Neuronal stem cell (in vitro differentiated cells): ENCODE data around the gene FBXL13.

Experiments
- DNase-seq: peaks from one replicate; pipeline ENCODE4 v3.0.0-alpha.2; 2013; ENCODE audit warnings: low spot score
- H2AFZ ChIP-seq: one replicate; pipeline ENCODE4 v1.6.1; 2013; ENCODE audit warnings: mild to moderate bottlenecking, low read length, inconsistent platforms
- H2AK5ac ChIP-seq: 2 replicates; pipeline ENCODE4 v1.6.1; 2013; ENCODE audit warnings: low read depth, mild to moderate bottlenecking, inconsistent platforms, low read length, moderate library complexity, mixed read lengths
- H2BK120ac ChIP-seq: 2 replicates; pipeline ENCODE4 v1.6.1; 2013; ENCODE audit warnings: low read depth, mild to moderate bottlenecking, inconsistent platforms, low read length, moderate library complexity, mixed read lengths
- H2BK12ac ChIP-seq: one replicate; pipeline ENCODE4 v1.6.1; 2013; ENCODE audit warnings: low read length, inconsistent platforms
- H2BK15ac ChIP-seq: 2 replicates; pipeline ENCODE4 v1.6.1; 2013; ENCODE audit warnings: mild to moderate bottlenecking, low read length, inconsistent platforms, mixed read lengths
- H2BK5ac ChIP-seq: one replicate; pipeline ENCODE4 v1.6.1; 2013; ENCODE audit warnings: inconsistent platforms, mild to moderate bottlenecking, low read length, moderate library complexity
- H3K14ac ChIP-seq: one replicate; pipeline ENCODE4 v1.6.1; 2013; ENCODE audit warnings: low read length, inconsistent platforms
- H3K18ac ChIP-seq: 2 replicates; pipeline ENCODE4 v1.6.1; 2013; ENCODE audit warnings: low read length, inconsistent platforms
- H3K23ac ChIP-seq: 2 replicates; pipeline ENCODE4 v1.6.1; 2013; ENCODE audit warnings: low read depth, mild to moderate bottlenecking, mixed read lengths, low read length, inconsistent platforms; ENCODE audit not compliant: poor library complexity
- H3K27ac ChIP-seq: replicated peaks from 3 replicates; pipeline ENCODE4 v1.5.1; 2013; ENCODE audit warnings: low read length, inconsistent platforms
- H3K27me3 ChIP-seq, 3 experiments: 2 replicates each; pipeline ENCODE4 v1.6.1; 2013; ENCODE audit warnings: low read length in 3 of 3, mild to moderate bottlenecking in 2 of 3, inconsistent platforms in 1 of 3, low read depth in 1 of 3, mixed read lengths in 1 of 3, moderate library complexity in 1 of 3; ENCODE audit not compliant: control insufficient read depth in 3 of 3, insufficient read depth in 3 of 3
- H3K36me3 ChIP-seq, 2 donors: replicated peaks in 1 of 2; 2 replicates each; pipeline ENCODE4 v1.6.1; 2013; ENCODE audit warnings: low read length in 2 of 2; ENCODE audit not compliant: control insufficient read depth in 2 of 2, insufficient read depth in 2 of 2
- H3K4ac ChIP-seq: 2 replicates; pipeline ENCODE4 v1.6.1; 2013; ENCODE audit warnings: inconsistent platforms, mild to moderate bottlenecking, low read length, moderate library complexity
- H3K4me1 ChIP-seq, 2 donors: 1 replicate in 1 of 2; 2 replicates in 1 of 2; pipeline ENCODE4 v1.6.1; 2013; ENCODE audit warnings: low read length in 2 of 2, low read depth in 1 of 2; ENCODE audit not compliant: control insufficient read depth in 2 of 2, insufficient read depth in 1 of 2
- H3K4me2 ChIP-seq: one replicate; pipeline ENCODE4 v1.6.1; 2013; ENCODE audit warnings: mild to moderate bottlenecking, low read length, inconsistent platforms; ENCODE audit not compliant: insufficient read depth, poor library complexity, severe bottlenecking
- H3K4me3 ChIP-seq, 2 donors: 2 replicates each; pipeline ENCODE4 v1.5.1; 2013; ENCODE audit warnings: low read length in 2 of 2, mild to moderate bottlenecking in 2 of 2, inconsistent platforms in 1 of 2, moderate library complexity in 1 of 2
- H3K79me1 ChIP-seq: one replicate; pipeline ENCODE4 v1.6.1; 2013; ENCODE audit warnings: low read depth, mild to moderate bottlenecking, inconsistent platforms, low read length, moderate library complexity
- H3K9ac ChIP-seq: one replicate; pipeline ENCODE4 v1.6.1; 2013; ENCODE audit warnings: mild to moderate bottlenecking, low read depth, low read length, inconsistent platforms; ENCODE audit not compliant: poor library complexity
- H3K9me3 ChIP-seq, 2 donors: replicated peaks in 1 of 2; 2 replicates each; pipeline versions ENCODE3 to v1.6.1; 2013; ENCODE audit warnings: low read length in 2 of 2, mild to moderate bottlenecking in 2 of 2, inconsistent platforms in 1 of 2, low read depth in 1 of 2, mixed read lengths in 1 of 2, moderate library complexity in 1 of 2; ENCODE audit not compliant: control insufficient read depth in 2 of 2, insufficient read depth in 1 of 2
- H4K8ac ChIP-seq: one replicate; pipeline ENCODE4 v1.6.1; 2013; ENCODE audit warnings: low read depth, mild to moderate bottlenecking, inconsistent platforms, low read length, moderate library complexity
- H4K91ac ChIP-seq: one replicate; pipeline ENCODE4 v1.6.1; 2013; ENCODE audit warnings: low read length, low read depth, mild to moderate bottlenecking, inconsistent platforms; ENCODE audit not compliant: poor library complexity
- WGBS, 2 donors: extraction: QIAGEN DNeasy Blood & Tissue Kit; methylation state at CpG; one replicate each; pipeline ENCODE4 v1.1.7; 2013; ENCODE audit warnings: missing lambda C conversion rate in 2 of 2, mixed read lengths in 1 of 2; ENCODE audit not compliant: insufficient read length in 2 of 2, insufficient replicate concordance in 1 of 2; ENCODE audit errors: extremely low coverage in 2 of 2; 5-methylcytosine and 5-hydroxymethylcytosine counted together

Gene FBXL13

DNA sequence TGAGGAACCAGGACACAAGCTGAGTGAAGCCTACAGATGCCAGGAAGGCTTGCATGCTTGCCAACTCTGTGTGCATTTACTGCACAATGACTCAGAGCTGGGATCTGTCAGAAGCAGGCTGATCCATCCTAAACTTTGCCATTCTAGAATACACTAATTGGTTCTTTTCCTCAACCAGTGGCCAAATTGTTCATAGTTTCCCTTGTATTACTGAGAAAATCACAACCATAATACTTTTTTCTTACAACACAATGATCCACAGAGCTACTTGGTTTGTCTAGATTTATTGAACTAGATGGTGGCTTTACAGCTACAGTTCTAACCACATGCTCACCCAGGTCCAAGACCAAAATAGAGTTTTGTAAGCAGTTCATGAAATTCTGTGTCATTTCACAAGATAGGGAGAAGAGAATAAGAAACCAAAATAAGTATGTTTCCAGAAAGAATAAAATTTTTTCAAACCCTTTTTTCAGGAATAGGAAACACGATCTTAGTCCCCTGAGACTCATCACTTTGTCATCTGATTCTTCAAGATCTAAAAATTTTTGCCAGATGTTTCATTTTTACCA lies 182.8 kb downstream of the FBXL13 start:
- H2AK5ac ChIP-seq: no peak overlapping the region
- no CpG with 5 or more reads among the region's 1 CpG for WGBS, 2 donors
- H4K8ac ChIP-seq: no peak overlapping the region
- no peaks in the 10 kb centered on the region for H3K79me1 ChIP-seq
- H4K91ac ChIP-seq: no peak overlapping the region
- H2AFZ ChIP-seq: no peak overlapping the region
- H2BK5ac ChIP-seq: no peak overlapping the region
- no peak overlapping the region for H3K4ac ChIP-seq
- no peak overlapping the region for H2BK12ac ChIP-seq
- no peaks in the 10 kb centered on the region for H3K4me1 ChIP-seq
- DNase-seq: no peak
- no peak overlapping the region for H3K4me3 ChIP-seq
- H3K36me3 ChIP-seq: no peaks in the 10 kb centered on the region
- no peaks in the 10 kb centered on the region for H3K9me3 ChIP-seq
- H3K4me2 ChIP-seq: no peak overlapping the region
- H3K27ac ChIP-seq: no peak overlapping the region
- no peaks in the 10 kb centered on the region for H3K27me3 ChIP-seq
- no peak overlapping the region for H2BK120ac ChIP-seq
- H3K14ac ChIP-seq: no peak overlapping the region
- no peak overlapping the region for H2BK15ac ChIP-seq
- H3K18ac ChIP-seq: no peak overlapping the region
- H3K23ac ChIP-seq: no peak overlapping the region
- no peak overlapping the region for H3K9ac ChIP-seq

DNA sequence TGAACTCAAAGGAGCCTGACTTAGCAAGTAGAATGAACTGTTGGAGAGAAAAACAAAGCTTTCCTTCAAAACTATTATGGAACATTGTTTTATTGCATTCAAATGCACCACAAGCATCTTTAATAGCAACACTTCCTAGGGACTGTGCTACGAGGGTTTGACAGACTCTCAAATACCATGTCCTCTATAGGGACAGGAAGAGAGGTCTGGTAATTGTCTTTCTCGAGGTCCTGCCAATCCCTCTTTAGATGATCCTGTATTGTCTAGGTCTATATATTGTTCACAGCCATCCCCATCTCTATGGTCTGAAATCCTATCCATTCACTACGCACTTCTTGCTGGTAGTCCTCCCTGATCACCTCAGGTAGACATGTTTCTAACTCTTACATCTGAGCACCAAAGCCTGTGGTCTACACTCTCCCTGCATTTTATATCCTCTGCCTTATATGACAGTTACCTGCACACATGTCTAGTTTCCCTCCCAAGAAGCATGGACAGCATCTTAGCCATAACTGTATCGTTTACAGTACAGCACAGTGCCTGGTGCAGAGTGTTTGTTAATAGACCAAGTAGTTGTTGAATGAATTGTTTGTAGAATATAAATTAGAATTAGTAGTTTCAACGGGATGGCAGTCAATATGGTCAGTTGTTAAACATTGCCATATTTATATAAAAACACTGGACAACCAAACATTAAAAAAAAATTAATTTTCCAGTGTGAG lies 183.5 kb downstream of the FBXL13 start:
- no peaks in the 10 kb centered on the region for H3K4me1 ChIP-seq
- H3K18ac ChIP-seq: no peak overlapping the region
- H2AFZ ChIP-seq: no peak overlapping the region
- no peaks in the 10 kb centered on the region for H3K36me3 ChIP-seq
- no peaks in the 10 kb centered on the region for H3K27me3 ChIP-seq
- H2BK5ac ChIP-seq: no peak overlapping the region
- H3K14ac ChIP-seq: no peak overlapping the region
- no peak overlapping the region for H4K91ac ChIP-seq
- DNase-seq: no peak
- no peaks in the 10 kb centered on the region for H3K9me3 ChIP-seq
- WGBS, 2 donors: no CpG with 5 or more reads among the region's 5 CpGs
- H3K4ac ChIP-seq: no peak overlapping the region
- no peak overlapping the region for H3K4me2 ChIP-seq
- no peak overlapping the region for H3K27ac ChIP-seq
- no peak overlapping the region for H4K8ac ChIP-seq
- H2BK15ac ChIP-seq: no peak overlapping the region
- no peak overlapping the region for H2AK5ac ChIP-seq
- H3K23ac ChIP-seq: no peak overlapping the region
- H3K79me1 ChIP-seq: no peaks in the 10 kb centered on the region
- H3K4me3 ChIP-seq: no peak overlapping the region
- H2BK12ac ChIP-seq: no peak overlapping the region
- H3K9ac ChIP-seq: no peak overlapping the region
- no peak overlapping the region for H2BK120ac ChIP-seq

- H3K4ac ChIP-seq: no peak overlapping the region
- no peaks in the 10 kb centered on the region for H3K79me1 ChIP-seq
- H2BK12ac ChIP-seq: no peak overlapping the region
- H3K9ac ChIP-seq: no peak overlapping the region
- H2BK15ac ChIP-seq: no peak overlapping the region
- no peaks in the 10 kb centered on the region for H3K9me3 ChIP-seq
- H3K36me3 ChIP-seq: no peaks in the 10 kb centered on the region
- H2BK120ac ChIP-seq: no peak overlapping the region
- H3K23ac ChIP-seq: no peak overlapping the region
- H3K18ac ChIP-seq: peak overlapping the region; percentile 58
- no peak overlapping the region for H3K14ac ChIP-seq
- no peak overlapping the region for H4K8ac ChIP-seq
- H3K4me2 ChIP-seq: no peak overlapping the region
- H3K27ac ChIP-seq: no peak overlapping the region
- H2AK5ac ChIP-seq: no peak overlapping the region
- WGBS, 2 donors: no CpG with 5 or more reads among the region's 2 CpGs
- peak overlapping the region in 1 of 2 donors; percentile 6 for H3K4me3 ChIP-seq
- DNase-seq: no peak
- no peaks in the 10 kb centered on the region for H3K27me3 ChIP-seq
- no peak overlapping the region for H2BK5ac ChIP-seq
- H2AFZ ChIP-seq: no peak overlapping the region
- H3K4me1 ChIP-seq: no peaks in the 10 kb centered on the region
- H4K91ac ChIP-seq: no peak overlapping the region
Observed at GRCh38 chr7:102890292-102890970, 184.2 kb downstream of the FBXL13 start.

DNA sequence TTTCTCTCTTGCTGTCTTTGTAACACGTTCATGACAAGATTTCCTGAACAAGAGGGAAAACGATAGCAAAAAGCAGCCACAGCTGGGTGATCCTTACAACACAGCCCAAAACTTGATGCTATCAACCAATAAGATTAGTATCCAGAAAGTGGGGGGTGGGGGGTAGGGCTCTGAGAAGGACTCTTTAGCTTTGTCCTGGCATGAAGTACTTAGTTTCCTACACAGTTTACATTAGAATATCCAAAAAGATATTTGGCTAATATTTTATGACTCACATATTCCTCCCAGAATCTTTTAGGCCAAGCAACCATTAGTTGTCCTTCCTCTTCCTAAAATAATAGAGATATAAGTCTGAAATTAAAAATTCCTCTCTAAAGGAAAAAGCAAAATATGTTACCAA lies 184.7 kb downstream of the FBXL13 start:
- Histone ChIP-seq H2AFZ (no peak overlapping the region), H3K36me3 (no peaks in the 10 kb centered on the region), H2AK5ac (no peak overlapping the region), H3K9me3 (no peaks in the 10 kb centered on the region), H3K4me2 (no peak overlapping the region), H3K79me1 (no peaks in the 10 kb centered on the region), H3K4ac (no peak overlapping the region), H2BK5ac (no peak overlapping the region), H2BK12ac (no peak overlapping the region), H2BK120ac (no peak overlapping the region), H3K27me3 (no peaks in the 10 kb centered on the region), H2BK15ac (no peak overlapping the region), H3K27ac (no peak overlapping the region), H4K91ac (no peak overlapping the region), H3K23ac (no peak overlapping the region), H3K4me1 (no peaks in the 10 kb centered on the region), H4K8ac (no peak overlapping the region), H3K4me3 (no peak overlapping the region), H3K9ac (no peak overlapping the region), H3K14ac (no peak overlapping the region), H3K18ac (no peak overlapping the region)
- no peak for DNase-seq
- WGBS, 2 donors: no CpG with 5 or more reads among the region's 2 CpGs
